ENCODE measurements around the gene RARRES2.

DNA sequence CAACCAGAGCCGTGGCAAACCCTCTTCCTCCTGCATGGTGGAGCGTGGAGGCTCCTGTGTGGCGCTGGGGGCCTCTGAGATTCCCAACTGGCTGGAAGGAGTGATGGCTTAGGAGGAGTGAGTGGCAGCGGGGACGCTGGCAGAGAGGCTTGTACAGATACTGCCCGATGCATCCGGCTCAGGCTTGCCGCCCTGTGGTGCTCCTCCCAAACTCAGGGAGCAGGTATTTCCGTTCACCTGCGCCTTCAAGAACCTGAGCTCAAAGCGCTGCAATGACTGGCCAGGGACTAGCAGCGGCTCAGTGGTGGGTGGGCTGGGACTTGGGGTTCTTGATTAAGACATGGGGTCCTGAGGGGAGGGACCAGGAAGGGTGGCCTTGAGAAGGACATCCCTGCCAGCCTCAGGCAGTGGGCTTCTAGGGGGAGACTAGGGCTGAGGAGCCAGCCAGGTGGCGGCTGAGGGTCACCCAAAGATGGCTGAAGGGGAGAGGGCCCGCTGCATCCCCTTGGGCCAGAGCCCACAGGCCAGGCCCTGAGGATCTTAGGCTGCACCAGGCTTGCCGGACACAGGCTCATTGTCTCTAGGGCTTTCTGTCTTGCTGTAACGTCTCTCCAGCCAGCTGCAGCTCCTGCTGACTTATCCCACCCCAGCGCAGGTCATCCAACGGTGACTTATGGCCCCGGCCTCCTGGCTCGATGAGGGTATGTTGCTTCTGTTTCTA is 40.9 kb upstream of the RARRES2 start:
- TF ChIP-seq EZH2 (IDR thresholded peaks at IDR 0.05; ENCODE audit: insufficient read depth, poor library complexity, severe bottlenecking) = no peak
- no peak for TF ChIP-seq EZH2phosphoT487 (IDR thresholded peaks at IDR 0.05; ENCODE audit: insufficient read depth, low read depth)

All from GM23248 (cell line).